HepG2 (cell line): Measurements from ENCODE around the gene HOXA5. TPM values are rescaled to one million over a fixed set of nuclear protein-coding genes. Genes with fewer than 3 reads are reported as not detected.
A peak's percentile ranks its signal among the peaks of the same experiment; 100 is the strongest.

Experiments used
- ATAC-seq: fragments of 200-7000 bp; cut with Tn5 transposase; 3 replicates; pipeline ENCODE4 v1.9.1; 2020; ENCODE audit warnings: mild to moderate bottlenecking, moderate library complexity
- BruUV-seq: library from RNA; stranded (reverse); fragments of 400-500 nt; replicated peaks from 2 replicates; lab custom pipeline; 2021; lab: Mats Ljungman, UMichigan
- CTCF ChIA-PET: fragments of 300-600 bp; formaldehyde crosslinking; extraction: SDS; loops from one replicate; lab custom pipeline; 2021; ENCODE audit warnings: low total read pairs, inconsistent platforms, low intra/inter-chr PET ratio; lab: Yijun Ruan, JAX
- POLR2A ChIA-PET: fragments of 350-600 bp; sonication (Branson Sonifier 250); formaldehyde crosslinking; loops from one replicate; lab custom pipeline; 2020; ENCODE audit warnings: antibody characterized with exemption, inconsistent platforms; lab: Yijun Ruan, JAX
- DNase-seq: peaks from one replicate; pipeline ENCODE4 v3.0.0-alpha.2; 2015; ENCODE audit warnings: low spot score
- FAIRE-seq: peaks from 3 replicates; lab custom pipeline; 2011; peaks lifted over from hg19 to GRCh38; lab: Jason Lieb, UNC
- H2AFZ ChIP-seq: one replicate; pipeline ENCODE4 v1.6.1; 2011; ENCODE audit warnings: low read length, inconsistent platforms
- H3K27ac ChIP-seq: fragments of 300-600 bp; 3 replicates; pipeline ENCODE4 v1.8.0; 2011; ENCODE audit warnings: mixed run types, mild to moderate bottlenecking, mixed read lengths, low read length, inconsistent platforms; ENCODE audit not compliant: insufficient read depth; ENCODE audit errors: extremely low read length
- H3K27me3 ChIP-seq, 2 experiments: fragments of 200-600 bp in 1 of 2; 2 replicates in 1 of 2; 3 replicates in 1 of 2; pipeline versions ENCODE4 v1.6.0 to v1.8.0; 2011; ENCODE audit warnings: low read length in 2 of 2, mild to moderate bottlenecking in 2 of 2, moderate library complexity in 2 of 2, inconsistent platforms in 1 of 2; ENCODE audit not compliant: insufficient read depth in 2 of 2, control insufficient read depth in 1 of 2
- H3K36me3 ChIP-seq, 2 experiments: fragments of 200-600 bp in 1 of 2; replicated peaks in 1 of 2; 2 replicates in 1 of 2; 3 replicates in 1 of 2; pipeline versions ENCODE4 v1.5.1 to v1.8.0; 2011; ENCODE audit warnings: low read length in 2 of 2, inconsistent platforms in 1 of 2; ENCODE audit not compliant: insufficient read depth in 2 of 2, control insufficient read depth in 1 of 2
- H3K4me1 ChIP-seq: 2 replicates; pipeline ENCODE4 v1.5.1; 2012; ENCODE audit warnings: low read length, inconsistent platforms; ENCODE audit not compliant: insufficient read depth
- H3K4me2 ChIP-seq: 2 replicates; pipeline ENCODE4 v1.6.0; 2011; ENCODE audit warnings: low read depth, low read length, inconsistent platforms
- H3K4me3 ChIP-seq, 3 experiments: fragments of 200-600 bp in 1 of 3; sonication (generic), shearing (Covaris generic) in 1 of 3; replicated peaks in 1 of 3; 2 replicates each; pipeline ENCODE4 v1.5.1; 2011 to 2016; ENCODE audit warnings: low read length in 3 of 3, inconsistent platforms in 2 of 3, low read depth in 2 of 3, mild to moderate bottlenecking in 2 of 3, control low read depth in 1 of 3, mixed read lengths in 1 of 3; ENCODE audit not compliant: insufficient read depth in 1 of 3
- H3K79me2 ChIP-seq: one replicate; pipeline ENCODE4 v1.6.1; 2011; ENCODE audit warnings: low read length, inconsistent platforms; ENCODE audit not compliant: insufficient read depth
- H3K9ac ChIP-seq: 2 replicates; pipeline ENCODE4 v1.6.0; 2011; ENCODE audit warnings: mild to moderate bottlenecking, low read depth, low read length, inconsistent platforms; ENCODE audit not compliant: insufficient read depth
- H3K9me3 ChIP-seq: 2 replicates; pipeline ENCODE4 v1.5.1; 2012; ENCODE audit warnings: mild to moderate bottlenecking, low read length
- H4K20me1 ChIP-seq: 2 replicates; pipeline ENCODE4 v1.6.0; 2011; ENCODE audit warnings: inconsistent platforms, mild to moderate bottlenecking, low read length, moderate library complexity; ENCODE audit not compliant: insufficient read depth
- BCL6 ChIP-seq: IDR thresholded peaks from 2 replicates; pipeline ENCODE4 v1.6.1; 2016; ENCODE audit warnings: missing genetic modification reagents, missing compliant biosample characterization
- EZH2 ChIP-seq: conservative IDR thresholded peaks from 2 replicates; pipeline ENCODE4 v1.6.1; 2012; ENCODE audit warnings: mild to moderate bottlenecking, low read depth, low read length, moderate library complexity
- GZF1 ChIP-seq: sonication (generic); formaldehyde crosslinking; IDR thresholded peaks from 2 replicates; pipeline ENCODE4 v1.5.1; 2020; ENCODE audit warnings: mild to moderate bottlenecking, missing genetic modification reagents
- HNRNPLL ChIP-seq: fragments of 200-400 bp; formaldehyde crosslinking; IDR thresholded peaks from 2 replicates; pipeline ENCODE4 v1.6.1; 2017; ENCODE audit warnings: mild to moderate bottlenecking, low read depth, low read length; ENCODE audit not compliant: poor library complexity, severe bottlenecking
- NFKB2 ChIP-seq: sonication (generic); formaldehyde crosslinking; IDR thresholded peaks from 2 replicates; pipeline ENCODE4 v1.4.0; 2020; ENCODE audit warnings: missing genetic modification reagents, borderline replicate concordance
- PPARG ChIP-seq: conservative IDR thresholded peaks from 2 replicates; pipeline ENCODE4 v1.6.1; 2016; ENCODE audit warnings: missing biosample characterization, missing genetic modification reagents
- PRMT3 ChIP-seq: sonication (generic); formaldehyde crosslinking; IDR thresholded peaks from 2 replicates; pipeline ENCODE4 v1.8.1; 2022; ENCODE audit warnings: low read depth, mild to moderate bottlenecking, moderate library complexity, missing genetic modification reagents, borderline replicate concordance
- RFX5 ChIP-seq: IDR thresholded peaks from 2 replicates; pipeline ENCODE4 v1.6.1; 2011; ENCODE audit warnings: low read depth, low read length, improper control_type of control experiment
- SP140L ChIP-seq: sonication (generic); formaldehyde crosslinking; IDR thresholded peaks from 2 replicates; pipeline ENCODE4 v1.4.0; 2020; ENCODE audit warnings: missing genetic modification reagents, borderline replicate concordance
- TCF7L2 ChIP-seq: IDR thresholded peaks from 2 replicates; pipeline ENCODE4 v1.6.1; 2011; ENCODE audit warnings: mild to moderate bottlenecking, low read depth, low read length, moderate library complexity
- ZC3H4 ChIP-seq: sonication (generic); formaldehyde crosslinking; IDR thresholded peaks from 2 replicates; pipeline ENCODE4 v1.4.0; 2020; ENCODE audit warnings: missing genetic modification reagents, borderline replicate concordance
- ZNF790 ChIP-seq: sonication (generic); formaldehyde crosslinking; IDR thresholded peaks from 2 replicates; pipeline ENCODE4 v1.8.0; 2022; ENCODE audit warnings: missing genetic modification reagents, mild to moderate bottlenecking, borderline replicate concordance
- WGBS: methylation state at CpG from one replicate; pipeline ENCODE4 v1.1.6; 2017; ENCODE audit warnings: low lambda C conversion rate; 5-methylcytosine and 5-hydroxymethylcytosine counted together
- in situ Hi-C: cut with HindIII; loops from 2 replicates; pipeline ENCODE4 v1.10.0; 2017; ENCODE audit warnings: low pct_unique_long_range_greater_than_20kb; ENCODE audit not compliant: extremely low pct_ligation_motif_present
- intact Hi-C: fragments of 100-400 bp; cut with micrococcal nuclease; formaldehyde crosslinking; loops from one replicate; pipeline ENCODE4 v1.10.0; 2022; ENCODE audit not compliant: unreplicated experiment
- polyA plus RNA-seq, 8 experiments: library from polyadenylated mRNA; depleted of rRNA in 3 of 8; stranded (reverse) in 7 of 8; unstranded in 1 of 8; fragments of >200 nt; fragmentation: Illumina TruSeq in 4 of 8; extraction: Trizol in 4 of 8; gene quantifications; 2 replicates each; pipeline versions ENCODE4 v1.2.1 to v1.2.3, GENCODE V29; 2011 to 2016; ENCODE audit warnings: low read depth in 4 of 8, missing spikeins in 1 of 8, mixed read lengths in 1 of 8; ENCODE audit not compliant: insufficient read depth in 1 of 8
- total RNA-seq, 5 experiments: library from RNA; depleted of rRNA; stranded (reverse); fragments of >200 nt; fragmentation: Illumina TruSeq; extraction: Trizol; gene quantifications; 2 replicates each; pipeline ENCODE4 v1.2.3, GENCODE V29; 2016; ENCODE audit warnings: low read depth in 1 of 5
- TF ChIP-seq, protein P1 (sequence below): sonication (generic); formaldehyde crosslinking; IDR thresholded peaks from 2 replicates; pipeline ENCODE4 v1.5.0; 2020; ENCODE audit warnings: mild to moderate bottlenecking, missing genetic modification reagents, moderate library complexity
- TF ChIP-seq, protein P2 (sequence below): sonication (generic); formaldehyde crosslinking; conservative IDR thresholded peaks from 2 replicates; pipeline ENCODE4 v1.8.0; 2022; ENCODE audit warnings: mild to moderate bottlenecking, moderate library complexity, missing genetic modification reagents

HOXA5 gene
- total and polyA plus RNA-seq, 2 of the 13 experiments (the other 11 are each of a cell fraction or from before 2014, with no cell fraction given) = 3.2 to 3.6 TPM

DNA sequence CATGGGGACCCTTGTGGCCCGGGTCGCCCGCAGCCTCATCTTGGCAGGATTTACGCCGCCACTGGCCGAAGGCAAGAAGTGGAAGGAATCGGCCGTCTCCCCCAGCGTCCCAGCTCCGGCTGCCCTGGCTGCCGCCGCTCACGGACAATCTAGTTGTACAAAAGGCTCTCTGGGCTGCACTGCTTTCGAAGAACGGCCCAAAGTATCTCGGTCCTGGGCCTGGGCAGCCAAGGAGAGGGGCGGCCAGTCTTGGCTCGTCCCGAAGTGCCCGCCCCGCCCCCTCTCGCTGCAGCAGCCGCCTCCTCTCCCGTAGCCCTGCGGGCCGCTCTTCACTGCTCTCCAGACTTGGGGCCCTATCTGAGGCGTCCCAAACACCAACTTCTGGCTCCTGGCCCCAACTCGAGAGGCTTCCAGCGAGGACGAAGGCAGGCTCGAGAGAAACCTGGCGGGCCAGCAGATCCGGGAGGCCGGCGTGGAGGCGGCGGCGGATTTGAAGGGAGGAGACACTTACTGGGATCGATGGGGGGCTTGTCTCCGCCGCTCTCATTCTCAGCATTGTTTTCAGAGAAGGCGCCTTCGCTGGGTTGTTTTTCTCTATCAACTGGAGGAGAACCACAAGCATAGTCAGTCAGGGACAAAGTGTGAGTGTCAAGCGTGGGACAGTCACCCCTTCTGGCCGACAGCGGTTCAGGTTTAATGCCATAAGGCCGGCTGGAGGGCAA lies 21.0 kb upstream of the HOXA5 start:
- Histone ChIP-seq H3K27me3 (peaks cover 2 to 45% of the 10 kb centered on the region in 2 experiments), H3K4me2 (peak overlapping the region; percentile 55; the same call in 1 of the 2 replicates), H4K20me1 (no peaks in the 10 kb centered on the region), H3K36me3 (no peaks in the 10 kb centered on the region), H3K27ac (no peak overlapping the region), H3K9me3 (no peaks in the 10 kb centered on the region), H3K4me3 (peak overlapping the region in 2 of 3 experiments; percentile 44 to 63; a peak in 3 of 6 replicates), H3K79me2 (no peaks in the 10 kb centered on the region), H2AFZ (no peak overlapping the region), H3K9ac (no peak overlapping the region), H3K4me1 (0 out of 2 replicates have a peak, but pooled peaks cover 4% of the 10 kb centered on the region)
- ChIA-PET CTCF (no interaction called here), POLR2A (no interaction called here)
- intact Hi-C loops = loop anchor here (5.0 kb wide), 1 partner anchor 482 kb away; no protein-coding TSS in a partner anchor
- no TSS peak for BruUV-seq
- ATAC-seq (peak; percentile 19; the same call in 2 of the 3 replicates), DNase-seq (no peak), FAIRE-seq (no peak)
- 59% methylated on average over 33 of the region's 47 CpGs for WGBS
- no peak for TF ChIP-seq SP140L (CRISPR knock-in tag)
- TF ChIP-seq NFKB2 (CRISPR knock-in tag) = peak; percentile 18; the same call in 1 of the 2 replicates
- TF ChIP-seq RFX5 = no peak
- TF ChIP-seq, protein P1, sequence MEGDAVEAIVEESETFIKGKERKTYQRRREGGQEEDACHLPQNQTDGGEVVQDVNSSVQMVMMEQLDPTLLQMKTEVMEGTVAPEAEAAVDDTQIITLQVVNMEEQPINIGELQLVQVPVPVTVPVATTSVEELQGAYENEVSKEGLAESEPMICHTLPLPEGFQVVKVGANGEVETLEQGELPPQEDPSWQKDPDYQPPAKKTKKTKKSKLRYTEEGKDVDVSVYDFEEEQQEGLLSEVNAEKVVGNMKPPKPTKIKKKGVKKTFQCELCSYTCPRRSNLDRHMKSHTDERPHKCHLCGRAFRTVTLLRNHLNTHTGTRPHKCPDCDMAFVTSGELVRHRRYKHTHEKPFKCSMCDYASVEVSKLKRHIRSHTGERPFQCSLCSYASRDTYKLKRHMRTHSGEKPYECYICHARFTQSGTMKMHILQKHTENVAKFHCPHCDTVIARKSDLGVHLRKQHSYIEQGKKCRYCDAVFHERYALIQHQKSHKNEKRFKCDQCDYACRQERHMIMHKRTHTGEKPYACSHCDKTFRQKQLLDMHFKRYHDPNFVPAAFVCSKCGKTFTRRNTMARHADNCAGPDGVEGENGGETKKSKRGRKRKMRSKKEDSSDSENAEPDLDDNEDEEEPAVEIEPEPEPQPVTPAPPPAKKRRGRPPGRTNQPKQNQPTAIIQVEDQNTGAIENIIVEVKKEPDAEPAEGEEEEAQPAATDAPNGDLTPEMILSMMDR = 0 out of 2 replicates have a peak, but pooled peaks have one; percentile 26
- TF ChIP-seq, protein P2, sequence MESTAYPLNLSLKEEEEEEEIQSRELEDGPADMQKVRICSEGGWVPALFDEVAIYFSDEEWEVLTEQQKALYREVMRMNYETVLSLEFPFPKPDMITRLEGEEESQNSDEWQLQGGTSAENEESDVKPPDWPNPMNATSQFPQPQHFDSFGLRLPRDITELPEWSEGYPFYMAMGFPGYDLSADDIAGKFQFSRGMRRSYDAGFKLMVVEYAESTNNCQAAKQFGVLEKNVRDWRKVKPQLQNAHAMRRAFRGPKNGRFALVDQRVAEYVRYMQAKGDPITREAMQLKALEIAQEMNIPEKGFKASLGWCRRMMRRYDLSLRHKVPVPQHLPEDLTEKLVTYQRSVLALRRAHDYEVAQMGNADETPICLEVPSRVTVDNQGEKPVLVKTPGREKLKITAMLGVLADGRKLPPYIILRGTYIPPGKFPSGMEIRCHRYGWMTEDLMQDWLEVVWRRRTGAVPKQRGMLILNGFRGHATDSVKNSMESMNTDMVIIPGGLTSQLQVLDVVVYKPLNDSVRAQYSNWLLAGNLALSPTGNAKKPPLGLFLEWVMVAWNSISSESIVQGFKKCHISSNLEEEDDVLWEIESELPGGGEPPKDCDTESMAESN (CRISPR knock-in tag) = no peak
- no peak for TF ChIP-seq GZF1 (CRISPR knock-in tag)
- peak; percentile 36; the same call in 1 of the 2 replicates for TF ChIP-seq BCL6
- TF ChIP-seq PRMT3 (CRISPR knock-in tag) = no peak
- TF ChIP-seq TCF7L2 = no peak
- TF ChIP-seq PPARG = no peak
- TF ChIP-seq ZC3H4 = no peak
- peak; percentile 18 for TF ChIP-seq HNRNPLL
- TF ChIP-seq EZH2 = 0 out of 2 replicates have a peak, but pooled peaks have one; percentile 57
- TF ChIP-seq ZNF790 = no peak
- in situ Hi-C loops = loop anchor here (25.0 kb wide), 1 partner anchor 1077 kb away; no protein-coding TSS in a partner anchor
